Mesendoderm (in vitro differentiated cells): ENCODE measurements around the gene GATA3.

Experiments
- DNase-seq: peaks from one replicate; pipeline ENCODE4 v3.0.0; 2013
- H2AK5ac ChIP-seq: 2 replicates; pipeline ENCODE4 v1.6.1; 2013; ENCODE audit warnings: low read length, inconsistent platforms
- H2BK120ac ChIP-seq: 2 replicates; pipeline ENCODE4 v1.6.1; 2013; ENCODE audit warnings: low read depth, mild to moderate bottlenecking, low read length, moderate library complexity, mixed read lengths
- H2BK15ac ChIP-seq: replicated peaks from 2 replicates; pipeline ENCODE4 v1.6.1; 2013; ENCODE audit warnings: low read depth, mild to moderate bottlenecking, moderate library complexity
- H2BK5ac ChIP-seq: 2 replicates; pipeline ENCODE4 v1.6.1; 2013; ENCODE audit warnings: low read length, inconsistent platforms
- H3K18ac ChIP-seq: 2 replicates; pipeline ENCODE4 v1.6.1; 2013; ENCODE audit warnings: mild to moderate bottlenecking, low read length, mixed read lengths
- H3K23ac ChIP-seq: one replicate; pipeline ENCODE4 v1.6.1; 2013; ENCODE audit warnings: low read length
- H3K27ac ChIP-seq: 2 replicates; pipeline ENCODE4 v1.5.1; 2013; ENCODE audit warnings: low read depth, mild to moderate bottlenecking, inconsistent platforms, low read length, moderate library complexity
- H3K27me3 ChIP-seq: 2 replicates; pipeline ENCODE4 v1.6.1; 2013; ENCODE audit warnings: low read length, control low read depth, mild to moderate bottlenecking, inconsistent platforms; ENCODE audit not compliant: insufficient read depth, poor library complexity
- H3K36me3 ChIP-seq: 2 replicates; pipeline ENCODE4 v1.6.1; 2013; ENCODE audit warnings: low read length, inconsistent platforms; ENCODE audit not compliant: control insufficient read depth, insufficient read depth
- H3K4ac ChIP-seq: one replicate; pipeline ENCODE4 v1.6.1; 2013; ENCODE audit warnings: low read depth, mild to moderate bottlenecking, low read length, moderate library complexity
- H3K4me1 ChIP-seq: 2 replicates; pipeline ENCODE4 v1.6.1; 2013; ENCODE audit warnings: low read depth, low read length, inconsistent platforms; ENCODE audit not compliant: control insufficient read depth
- H3K4me2 ChIP-seq: 2 replicates; pipeline ENCODE4 v1.6.1; 2013; ENCODE audit warnings: low read length
- H3K4me3 ChIP-seq: 2 replicates; pipeline ENCODE4 v1.5.1; 2013; ENCODE audit warnings: mild to moderate bottlenecking, low read length
- H3K56ac ChIP-seq: one replicate; pipeline ENCODE4 v1.6.1; 2013; ENCODE audit warnings: low read length
- H3K79me1 ChIP-seq: 2 replicates; pipeline ENCODE4 v1.6.1; 2013; ENCODE audit warnings: low read length, inconsistent platforms
- H3K79me2 ChIP-seq: 2 replicates; pipeline ENCODE4 v1.6.1; 2013; ENCODE audit warnings: mild to moderate bottlenecking, low read length; ENCODE audit not compliant: control insufficient read depth, insufficient read depth
- H3K9ac ChIP-seq: 2 replicates; pipeline ENCODE4 v1.6.1; 2013; ENCODE audit warnings: low read length, inconsistent platforms
- H4K5ac ChIP-seq: one replicate; pipeline ENCODE4 v1.6.1; 2013; ENCODE audit warnings: low read length
- H4K8ac ChIP-seq: one replicate; pipeline ENCODE4 v1.6.1; 2013; ENCODE audit warnings: low read depth, mild to moderate bottlenecking, control low read depth, low read length, moderate library complexity
- WGBS: extraction: QIAGEN DNeasy Blood & Tissue Kit; methylation state at CpG from one replicate; pipeline ENCODE4 v1.1.7; 2013; ENCODE audit warnings: low lambda C conversion rate, missing lambda C conversion rate; ENCODE audit not compliant: insufficient coverage; ENCODE audit errors: extremely low coverage; 5-methylcytosine and 5-hydroxymethylcytosine counted together

Gene GATA3

GRCh38 chr10:8049045-8049864 lies 5.2 kb upstream of the GATA3 start:
- Histone ChIP-seq H3K27me3 (peaks cover 2% of the 10 kb centered on the region), H4K8ac (no peak overlapping the region), H3K79me2 (no peaks in the 10 kb centered on the region), H3K56ac (peak overlapping the region; percentile 97), H2BK15ac (peak overlapping the region; percentile 80), H2BK5ac (no peak overlapping the region), H3K4me1 (peaks cover 15% of the 10 kb centered on the region), H3K36me3 (no peaks in the 10 kb centered on the region), H3K4me2 (peak overlapping the region; percentile 73), H3K79me1 (no peaks in the 10 kb centered on the region), H2AK5ac (no peak overlapping the region), H3K23ac (peak overlapping the region; percentile 72), H3K18ac (peak overlapping the region; percentile 99), H2BK120ac (no peak overlapping the region), H3K4ac (peak overlapping the region; percentile 99), H3K9ac (peak overlapping the region; percentile 90), H3K27ac (peak overlapping the region; percentile 87), H3K4me3 (peak overlapping the region; percentile 44), H4K5ac (no peak overlapping the region)
- DNase-seq = peak; percentile 86
- WGBS = no CpG with 5 or more reads among the region's 51 CpGs

DNA sequence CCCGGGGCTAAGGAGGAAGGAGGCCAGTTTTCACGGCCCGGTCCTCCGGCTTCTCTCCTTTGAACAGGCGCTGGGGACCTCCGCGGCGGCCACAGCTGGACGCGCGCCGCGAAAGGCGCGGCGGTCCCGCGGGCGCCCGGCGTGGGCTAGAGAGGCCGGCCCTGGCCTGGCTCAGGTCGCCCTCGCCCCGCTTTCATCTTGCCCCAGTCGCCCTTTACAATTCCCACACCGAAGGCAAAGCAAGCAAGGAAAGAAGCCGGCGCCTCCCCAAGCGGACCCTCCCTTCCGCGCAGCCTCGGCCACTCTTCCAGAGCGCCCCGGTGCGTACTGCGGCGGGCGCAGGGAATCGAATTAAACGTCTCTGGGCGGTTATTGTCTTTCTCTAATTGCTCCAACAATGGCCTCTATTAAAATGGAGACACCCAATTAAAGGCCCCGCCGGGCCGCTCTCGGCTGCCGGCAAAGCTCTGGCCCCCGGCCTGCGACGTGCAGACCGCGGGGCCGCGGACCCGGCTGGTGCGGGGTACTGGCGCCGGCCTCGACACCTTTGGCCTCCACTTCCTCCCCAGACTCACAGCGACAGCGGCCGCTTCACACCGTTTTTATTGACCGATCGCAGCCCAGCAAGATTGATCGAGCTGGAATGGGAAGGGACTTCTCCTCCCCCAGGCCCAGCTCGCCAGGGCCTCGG lies 4.5 kb upstream of the GATA3 start:
- Histone ChIP-seq H4K8ac (peak overlapping the region; percentile 83), H3K4ac (peak overlapping the region; percentile 99), H3K79me2 (peaks cover 2% of the 10 kb centered on the region), H3K9ac (peak overlapping the region; percentile 90), H3K79me1 (no peaks in the 10 kb centered on the region), H2AK5ac (no peak overlapping the region), H3K56ac (peak overlapping the region; percentile 97), H3K27ac (peak overlapping the region; percentile 87), H3K18ac (peak overlapping the region; percentile 99), H3K4me3 (peak overlapping the region; percentile 44), H3K36me3 (no peaks in the 10 kb centered on the region), H3K27me3 (peaks cover 2% of the 10 kb centered on the region), H3K23ac (peak overlapping the region; percentile 38), H2BK5ac (peak overlapping the region; percentile 85), H4K5ac (no peak overlapping the region), H3K4me1 (peaks cover 11% of the 10 kb centered on the region), H2BK15ac (peak overlapping the region; percentile 80), H3K4me2 (peak overlapping the region; percentile 73), H2BK120ac (peak overlapping the region; percentile 75)
- DNase-seq = peak; percentile 90
- no CpG with 5 or more reads among the region's 68 CpGs for WGBS

- no CpG with 5 or more reads among the region's 60 CpGs for WGBS
- Histone ChIP-seq H3K18ac (peak overlapping the region; percentile 99), H3K36me3 (no peaks in the 10 kb centered on the region), H3K4me3 (peak overlapping the region; percentile 44), H2BK120ac (peak overlapping the region; percentile 75), H3K27me3 (peaks cover 2% of the 10 kb centered on the region), H2AK5ac (no peak overlapping the region), H4K8ac (peak overlapping the region; percentile 16), H3K4ac (peak overlapping the region; percentile 99), H2BK5ac (peak overlapping the region; percentile 85), H3K9ac (peak overlapping the region; percentile 90), H2BK15ac (peak overlapping the region; percentile 37), H3K23ac (no peak overlapping the region), H3K79me1 (no peaks in the 10 kb centered on the region), H4K5ac (no peak overlapping the region), H3K79me2 (peaks cover 9% of the 10 kb centered on the region), H3K4me2 (peak overlapping the region; percentile 73), H3K27ac (peak overlapping the region; percentile 87), H3K56ac (peak overlapping the region; percentile 97), H3K4me1 (peaks cover 10% of the 10 kb centered on the region)
- peak; percentile 89 for DNase-seq
Observed at GRCh38 chr10:8050556-8051108, 3.9 kb upstream of the GATA3 start.

DNA sequence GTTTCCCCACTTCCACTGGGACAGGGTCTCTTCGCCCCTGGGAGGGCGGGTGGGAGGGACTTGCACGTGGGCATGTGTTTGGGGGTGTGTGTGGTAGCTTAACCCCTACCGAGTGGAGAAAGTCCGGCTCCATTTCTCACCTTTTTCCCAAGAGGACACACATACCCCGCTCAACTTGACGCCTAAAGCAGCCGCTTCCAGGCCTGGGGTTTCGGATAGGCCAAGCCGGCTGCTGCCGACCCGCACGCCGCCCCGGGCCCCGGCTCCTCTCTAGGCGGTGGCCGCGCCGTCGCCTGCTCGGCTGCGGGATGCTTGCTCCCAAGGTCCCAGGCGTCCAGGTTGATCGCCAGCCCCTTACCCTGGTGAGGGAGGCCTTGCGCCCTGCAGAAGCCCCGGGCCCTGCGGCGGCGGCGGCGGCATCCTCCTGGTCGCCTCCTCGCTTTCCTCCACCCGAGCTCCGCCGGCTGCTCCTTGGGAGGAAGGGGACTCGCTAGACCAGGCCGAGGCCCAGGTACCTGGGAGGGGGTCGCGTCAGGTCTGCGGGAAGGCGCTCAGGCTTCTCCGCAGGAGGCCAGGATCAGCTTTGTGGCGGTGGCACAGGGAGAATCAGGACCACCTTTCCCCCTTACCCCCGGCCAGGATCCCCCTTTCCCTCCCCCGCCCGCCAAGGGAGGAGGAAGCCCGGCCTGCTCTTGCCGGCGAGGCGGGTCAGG lies 3.2 kb upstream of the GATA3 start:
- peak; percentile 87 for DNase-seq
- H3K36me3 ChIP-seq = no peaks in the 10 kb centered on the region
- peaks cover 15% of the 10 kb centered on the region for H3K79me2 ChIP-seq
- peak overlapping the region; percentile 60 for H2BK15ac ChIP-seq
- H3K27ac ChIP-seq = peak overlapping the region; percentile 50
- H2BK120ac ChIP-seq = peak overlapping the region; percentile 75
- H3K18ac ChIP-seq = peak overlapping the region; percentile 99
- no peak overlapping the region for H4K8ac ChIP-seq
- H3K9ac ChIP-seq = peak overlapping the region; percentile 90
- H3K4me2 ChIP-seq = peak overlapping the region; percentile 63
- no peak overlapping the region for H3K23ac ChIP-seq
- peak overlapping the region; percentile 97 for H3K56ac ChIP-seq
- no peak overlapping the region for H2AK5ac ChIP-seq
- H2BK5ac ChIP-seq = peak overlapping the region; percentile 92
- H4K5ac ChIP-seq = no peak overlapping the region
- H3K79me1 ChIP-seq = no peaks in the 10 kb centered on the region
- H3K4ac ChIP-seq = peak overlapping the region; percentile 99
- WGBS = no CpG with 5 or more reads among the region's 52 CpGs
- peaks cover 2% of the 10 kb centered on the region for H3K27me3 ChIP-seq
- peaks cover 9% of the 10 kb centered on the region for H3K4me1 ChIP-seq
- peak overlapping the region; percentile 59 for H3K4me3 ChIP-seq

- Histone ChIP-seq H3K36me3 (no peaks in the 10 kb centered on the region), H3K4me3 (peak overlapping the region; percentile 59), H3K27ac (peak overlapping the region; percentile 50), H4K5ac (no peak overlapping the region), H4K8ac (no peak overlapping the region), H2BK120ac (peak overlapping the region; percentile 75), H3K56ac (peak overlapping the region; percentile 97), H2BK5ac (no peak overlapping the region), H2BK15ac (peak overlapping the region; percentile 60), H2AK5ac (no peak overlapping the region), H3K79me2 (peaks cover 21% of the 10 kb centered on the region), H3K9ac (peak overlapping the region; percentile 90), H3K23ac (no peak overlapping the region), H3K18ac (peak overlapping the region; percentile 99), H3K4me2 (peak overlapping the region; percentile 94), H3K79me1 (no peaks in the 10 kb centered on the region), H3K4me1 (peaks cover 6% of the 10 kb centered on the region), H3K4ac (peak overlapping the region; percentile 99), H3K27me3 (peaks cover 2% of the 10 kb centered on the region)
- peak; percentile 96 for DNase-seq
- WGBS = no CpG with 5 or more reads among the region's 29 CpGs
Observed at GRCh38 chr10:8051851-8052257, 2.6 kb upstream of the GATA3 start.
